Measurements from ENCODE around the gene CCDC83. TPM values are rescaled to one million over a fixed set of nuclear protein-coding genes. Genes with fewer than 3 reads are reported as not detected.

Gene CCDC83
- total RNA-seq, 1 experiment from 2014 or later = not detected

GRCh38 chr11:85961130-85961529 lies 105.9 kb downstream of the CCDC83 start:
- Mint-ChIP-seq H3K27ac (no peak overlapping the region; a peak in 1 of 7 replicates), H3K9me3 (no peaks in the 10 kb centered on the region), H3K4me1 (no peaks in the 10 kb centered on the region), H3K36me3 (ENCODE audit: insufficient read depth in 1 of 3, low read depth in 3 of 3) (peaks cover 6 to 61% (median 23%) of the 10 kb centered on the region in 3 experiments; a peak in 6 of 7 replicates), H3K4me3 (no peak overlapping the region), H3K27me3 (ENCODE audit: low read depth) (no peaks in the 10 kb centered on the region)
- H2BK15ac ChIP-seq (ENCODE audit: low read depth, low read length) = no peak overlapping the region
- no peaks in the 10 kb centered on the region for H3K27me3 ChIP-seq (ENCODE audit: insufficient read depth, low read length)
- H3K4me1 ChIP-seq (ENCODE audit: insufficient read depth, low read length) = no peaks in the 10 kb centered on the region
- H4K5ac ChIP-seq (ENCODE audit: insufficient read length, low read depth, low read length) = no peak overlapping the region
- WGBS (ENCODE audit: extremely low coverage, insufficient read length, low lambda C conversion rate) = no CpG with 5 or more reads among the region's 6 CpGs
- H4K20me1 ChIP-seq (ENCODE audit: control insufficient read depth, insufficient read depth, insufficient read length) = no peaks in the 10 kb centered on the region
- no peaks in the 10 kb centered on the region for H3K23me2 ChIP-seq (ENCODE audit: insufficient read length, low read depth, low read length, poor library complexity, severe bottlenecking)
- no peak overlapping the region for H2BK5ac ChIP-seq (ENCODE audit: insufficient read length, low read length)
- no peak overlapping the region for H3T11ph ChIP-seq (ENCODE audit: low read length)
- H4K91ac ChIP-seq (ENCODE audit: insufficient read length, low read depth, low read length) = no peak overlapping the region
- no peak overlapping the region for H2AK5ac ChIP-seq (ENCODE audit: insufficient read length, low read length)
- H3K4ac ChIP-seq (ENCODE audit: low read depth, low read length) = no peak overlapping the region
- no peak overlapping the region for H3K14ac ChIP-seq (ENCODE audit: insufficient read depth, low read length)
- TF ChIP-seq, protein P1, sequence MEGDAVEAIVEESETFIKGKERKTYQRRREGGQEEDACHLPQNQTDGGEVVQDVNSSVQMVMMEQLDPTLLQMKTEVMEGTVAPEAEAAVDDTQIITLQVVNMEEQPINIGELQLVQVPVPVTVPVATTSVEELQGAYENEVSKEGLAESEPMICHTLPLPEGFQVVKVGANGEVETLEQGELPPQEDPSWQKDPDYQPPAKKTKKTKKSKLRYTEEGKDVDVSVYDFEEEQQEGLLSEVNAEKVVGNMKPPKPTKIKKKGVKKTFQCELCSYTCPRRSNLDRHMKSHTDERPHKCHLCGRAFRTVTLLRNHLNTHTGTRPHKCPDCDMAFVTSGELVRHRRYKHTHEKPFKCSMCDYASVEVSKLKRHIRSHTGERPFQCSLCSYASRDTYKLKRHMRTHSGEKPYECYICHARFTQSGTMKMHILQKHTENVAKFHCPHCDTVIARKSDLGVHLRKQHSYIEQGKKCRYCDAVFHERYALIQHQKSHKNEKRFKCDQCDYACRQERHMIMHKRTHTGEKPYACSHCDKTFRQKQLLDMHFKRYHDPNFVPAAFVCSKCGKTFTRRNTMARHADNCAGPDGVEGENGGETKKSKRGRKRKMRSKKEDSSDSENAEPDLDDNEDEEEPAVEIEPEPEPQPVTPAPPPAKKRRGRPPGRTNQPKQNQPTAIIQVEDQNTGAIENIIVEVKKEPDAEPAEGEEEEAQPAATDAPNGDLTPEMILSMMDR (conservative IDR thresholded peaks at IDR 0.05) = no peak
- no peak overlapping the region for H2AFZ ChIP-seq (ENCODE audit: low read length)
- H3K9me3 ChIP-seq (ENCODE audit: control insufficient read depth, low read depth, low read length) = no peaks in the 10 kb centered on the region
- H2BK120ac ChIP-seq (ENCODE audit: low read depth, low read length, poor library complexity, severe bottlenecking) = no peak overlapping the region
- H2BK20ac ChIP-seq (ENCODE audit: low read depth, low read length, poor library complexity, severe bottlenecking) = no peak overlapping the region
- no peak overlapping the region for H3K27ac ChIP-seq (ENCODE audit: insufficient read length, low read depth, low read length)
- no peak for DNase-seq
- no peak overlapping the region for H3K23ac ChIP-seq (ENCODE audit: insufficient read length, low read depth, low read length)
- no peak overlapping the region for H2BK12ac ChIP-seq (ENCODE audit: insufficient read length, low read depth, low read length)
- H3K4me2 ChIP-seq (ENCODE audit: insufficient read depth, insufficient read length, low read length) = no peak overlapping the region
- no peak overlapping the region for H3K9ac ChIP-seq (ENCODE audit: extremely low read depth, insufficient read length, low read length)
- H3K18ac ChIP-seq (ENCODE audit: insufficient read length, low read depth, low read length) = no peak overlapping the region
- H3K79me1 ChIP-seq (ENCODE audit: insufficient read depth, low read depth, low read length, poor library complexity, severe bottlenecking) = no peaks in the 10 kb centered on the region
- H3K56ac ChIP-seq (ENCODE audit: insufficient read length, low read depth, low read length) = no peak overlapping the region
- no peaks in the 10 kb centered on the region for H3K79me2 ChIP-seq (ENCODE audit: insufficient read depth, low read length)
- no peak overlapping the region for H4K8ac ChIP-seq (replicated peaks; ENCODE audit: insufficient read length, low read depth, low read length)

Data from H9 (cell line).